GM18520 (cell line): Measurements from ENCODE around the gene CNTNAP2.
"Not testable (repeated sequence)": the region's sequence is repeated elsewhere in the genome, so short reads cannot be mapped to it uniquely, and the experiment has no call there.

Experiments used
- ATAC-seq: cut with Tn5 transposase; IDR thresholded peaks from one replicate; pipeline ENCODE4 v1.9.1; 2021; ENCODE audit not compliant: unreplicated experiment

CNTNAP2 gene

GRCh38 chr7:147071536-147071935 lies 954.9 kb downstream of the CNTNAP2 start:
- ATAC-seq: no peak

GRCh38 chr7:147078312-147078711 lies 961.7 kb downstream of the CNTNAP2 start:
- ATAC-seq: no peak

GRCh38 chr7:147079083-147079482 lies 962.5 kb downstream of the CNTNAP2 start:
- no peak for ATAC-seq

GRCh38 chr7:147079921-147080420 lies 963.4 kb downstream of the CNTNAP2 start:
- no peak for ATAC-seq

- ATAC-seq: no peak
These were observed 964.5 kb downstream of the CNTNAP2 start for GRCh38 chr7:147081117-147081516.

GRCh38 chr7:147089051-147089461 lies 972.5 kb downstream of the CNTNAP2 start:
- ATAC-seq: no peak

GRCh38 chr7:147089608-147090007 lies 973.0 kb downstream of the CNTNAP2 start:
- ATAC-seq: no peak

- no peak for ATAC-seq
These were observed 980.0 kb downstream of the CNTNAP2 start for GRCh38 chr7:147096629-147097028.

GRCh38 chr7:147103224-147103623 lies 986.6 kb downstream of the CNTNAP2 start:
- ATAC-seq: no peak

- no peak for ATAC-seq
These were observed 990.1 kb downstream of the CNTNAP2 start for GRCh38 chr7:147106746-147107145.

- ATAC-seq: not testable (repeated sequence)
These were observed 997.9 kb downstream of the CNTNAP2 start for GRCh38 chr7:147114525-147114924.

GRCh38 chr7:147136352-147136751 lies 1019.8 kb downstream of the CNTNAP2 start:
- no peak for ATAC-seq

- ATAC-seq: no peak
These were observed 1028.6 kb downstream of the CNTNAP2 start for GRCh38 chr7:147145194-147145593.

GRCh38 chr7:147146169-147146568 lies 1029.6 kb downstream of the CNTNAP2 start:
- no peak for ATAC-seq

- no peak for ATAC-seq
These were observed 1035.1 kb downstream of the CNTNAP2 start for GRCh38 chr7:147151661-147152060.

GRCh38 chr7:147153571-147153970 lies 1037.0 kb downstream of the CNTNAP2 start:
- no peak for ATAC-seq

- ATAC-seq: no peak
These were observed 1044.8 kb downstream of the CNTNAP2 start for GRCh38 chr7:147161405-147161804.

GRCh38 chr7:147170341-147171012 lies 1053.9 kb downstream of the CNTNAP2 start:
- ATAC-seq: no peak

- no peak for ATAC-seq
These were observed 1054.4 kb downstream of the CNTNAP2 start for GRCh38 chr7:147171013-147171391.

- ATAC-seq: no peak
These were observed 1057.3 kb downstream of the CNTNAP2 start for GRCh38 chr7:147173883-147174282.

GRCh38 chr7:147182874-147183273 lies 1066.3 kb downstream of the CNTNAP2 start:
- no peak for ATAC-seq

- ATAC-seq: no peak
These were observed 1066.7 kb downstream of the CNTNAP2 start for GRCh38 chr7:147183276-147183675.

- ATAC-seq: no peak
These were observed 1071.9 kb downstream of the CNTNAP2 start for GRCh38 chr7:147188467-147188866.
